Measurements from ENCODE around the gene RNASEL.
"Not testable (repeated sequence)": the region's sequence is repeated elsewhere in the genome, so short reads cannot be mapped to it uniquely, and the experiment has no call there.

RNASEL gene

GRCh38 chr1:182560392-182560984, 28.6 kb downstream of the RNASEL start:
- no peak for DNase-seq (ENCODE audit: low read depth)

GRCh38 chr1:182556279-182556678, 32.8 kb downstream of the RNASEL start:
- DNase-seq (ENCODE audit: low read depth): no peak

GRCh38 chr1:182555493-182555892, 33.6 kb downstream of the RNASEL start:
- no peak for DNase-seq (ENCODE audit: low read depth)

- no peak for DNase-seq (ENCODE audit: low read depth)
Measured at GRCh38 chr1:182552527-182552926, 36.5 kb downstream of the RNASEL start.

- no peak for DNase-seq (ENCODE audit: low read depth)
Measured at GRCh38 chr1:182549811-182550210, 39.2 kb downstream of the RNASEL start.

GRCh38 chr1:182549346-182549745, 39.7 kb downstream of the RNASEL start:
- no peak for DNase-seq (ENCODE audit: low read depth)

GRCh38 chr1:182533896-182534295, 55.2 kb downstream of the RNASEL start:
- DNase-seq (ENCODE audit: low read depth): no peak

- not testable (repeated sequence) for DNase-seq (ENCODE audit: low read depth)
Measured at GRCh38 chr1:182528206-182528605, 60.9 kb downstream of the RNASEL start.

- DNase-seq (ENCODE audit: low read depth): no peak
Measured at GRCh38 chr1:182527680-182528079, 61.4 kb downstream of the RNASEL start.

GRCh38 chr1:182525342-182525741, 63.7 kb downstream of the RNASEL start:
- no peak for DNase-seq (ENCODE audit: low read depth)
